Dermis blood vessel endothelial cell (primary cell): Measurements from ENCODE around the gene AADACL4. TPM values are rescaled to one million over a fixed set of nuclear protein-coding genes. Genes with fewer than 3 reads are reported as not detected.
"Not testable (repeated sequence)": the region's sequence is repeated elsewhere in the genome, so short reads cannot be mapped to it uniquely, and the experiment has no call there.

ENCODE experiments used
- DNase-seq: peaks from one replicate; pipeline ENCODE4 v3.0.0; 2010
- total RNA-seq: library from RNA; depleted of rRNA; stranded (reverse); fragments of >200 nt; gene quantifications from 2 replicates; pipeline ENCODE4 v1.2.3, GENCODE V29; 2014

The AADACL4 gene
- total RNA-seq, 1 donor from 2014 or later: not detected

DNA sequence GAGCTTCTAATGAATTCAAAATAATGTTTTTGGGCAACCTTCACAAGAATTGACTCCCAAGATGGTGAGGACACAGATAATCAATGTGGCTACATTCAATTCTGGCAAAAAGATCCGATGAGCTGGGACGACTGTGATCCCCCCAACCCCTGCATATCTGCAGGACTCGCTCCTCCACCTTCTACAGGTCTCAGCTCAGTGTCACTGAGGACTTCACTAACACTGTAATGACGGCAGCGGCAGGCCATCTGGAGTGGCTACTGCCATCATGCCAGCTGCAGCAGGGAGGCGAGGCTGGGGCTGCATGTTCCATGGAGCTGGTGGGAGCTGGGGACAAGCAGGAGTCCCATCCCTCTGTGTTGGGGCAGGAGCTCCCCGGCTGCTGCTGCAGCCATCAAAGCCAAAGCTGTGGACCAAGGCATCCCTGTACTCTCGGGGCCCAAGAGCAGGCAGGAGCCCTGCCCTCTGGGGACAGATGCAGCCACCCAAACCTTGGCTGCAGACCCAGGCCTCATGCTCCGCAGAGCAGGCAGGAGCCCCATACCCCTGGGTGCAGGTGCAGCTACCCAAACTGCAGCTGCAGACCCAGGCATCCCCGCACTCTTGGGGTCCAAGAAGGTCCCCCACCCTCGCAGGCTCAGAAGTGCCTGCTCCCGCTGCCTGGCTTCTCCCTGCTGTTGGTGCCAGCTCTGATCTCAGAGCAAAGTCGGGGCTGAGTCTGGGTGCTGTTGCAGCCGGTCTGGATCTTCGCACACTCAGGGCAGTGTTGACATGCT is 13.7 kb upstream of the AADACL4 start:
- no peak for DNase-seq

DNA sequence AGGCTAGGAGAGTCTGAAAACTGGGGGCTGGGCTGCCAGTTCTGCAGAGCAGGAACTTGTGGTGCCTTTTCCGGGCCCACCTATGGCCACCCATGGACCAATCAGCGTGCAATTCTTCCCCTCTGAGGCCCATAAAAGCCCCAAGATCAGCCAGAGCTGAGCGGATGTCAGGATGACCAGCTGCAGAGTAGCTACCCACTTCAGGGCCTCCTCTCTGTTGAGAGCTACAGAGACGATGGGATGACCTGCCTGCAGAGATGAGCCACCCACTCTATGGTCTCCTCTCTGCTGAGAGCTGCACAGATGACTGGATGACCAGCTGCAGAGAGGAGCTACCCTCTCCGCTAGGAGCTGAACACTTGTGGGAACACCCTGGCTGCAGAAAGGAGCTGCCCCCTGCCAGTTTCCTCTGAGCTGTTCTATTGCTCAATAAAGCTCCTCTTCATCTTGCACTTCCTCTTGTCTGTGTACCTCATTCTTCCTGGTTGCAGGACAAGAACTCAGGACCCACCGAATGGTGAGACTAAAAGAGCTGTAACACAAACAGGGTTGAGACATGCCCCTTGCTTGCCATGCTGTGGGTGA is 12.8 kb upstream of the AADACL4 start:
- no peak for DNase-seq

DNA sequence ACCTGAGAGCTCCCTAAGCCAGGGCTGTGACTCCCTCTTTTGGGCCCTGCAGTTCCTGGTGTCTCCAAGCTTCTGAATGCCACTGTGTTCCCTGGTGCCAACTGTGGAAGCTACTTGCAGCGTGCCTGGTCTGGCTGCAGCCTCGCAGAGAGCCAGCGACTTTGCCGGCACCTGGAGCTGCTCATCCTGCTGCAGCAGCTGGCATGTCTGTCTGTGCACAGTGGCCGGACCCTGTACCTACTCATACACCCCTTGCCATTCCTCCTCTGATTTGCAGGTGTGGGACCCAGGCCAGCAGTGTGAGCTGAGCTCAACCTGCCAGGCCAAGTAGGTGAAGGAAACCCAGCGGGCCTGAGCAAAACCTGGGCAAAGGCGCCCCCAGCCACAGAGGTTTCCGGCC is 12.3 kb upstream of the AADACL4 start:
- no peak for DNase-seq

DNA sequence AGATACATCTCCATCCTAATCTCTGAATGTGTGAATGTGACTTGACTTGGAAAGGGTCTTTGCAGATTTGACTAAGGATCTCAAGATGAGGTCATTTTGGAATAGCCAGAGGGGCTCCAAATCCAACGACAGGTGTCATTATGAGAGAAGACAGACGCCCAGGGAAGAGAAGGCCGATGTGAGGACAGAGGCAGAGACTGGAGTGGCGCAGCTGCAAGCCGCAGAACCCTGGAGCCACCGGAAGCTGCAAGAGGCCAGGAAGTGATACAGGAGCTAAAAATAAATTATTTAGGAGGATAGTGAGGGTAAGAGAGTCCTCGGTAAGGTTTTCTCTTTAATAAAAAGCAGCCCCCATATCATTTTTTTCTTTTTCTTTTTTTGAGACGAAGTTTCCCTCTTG is 9.7 kb upstream of the AADACL4 start:
- DNase-seq: peak; percentile 34

DNA sequence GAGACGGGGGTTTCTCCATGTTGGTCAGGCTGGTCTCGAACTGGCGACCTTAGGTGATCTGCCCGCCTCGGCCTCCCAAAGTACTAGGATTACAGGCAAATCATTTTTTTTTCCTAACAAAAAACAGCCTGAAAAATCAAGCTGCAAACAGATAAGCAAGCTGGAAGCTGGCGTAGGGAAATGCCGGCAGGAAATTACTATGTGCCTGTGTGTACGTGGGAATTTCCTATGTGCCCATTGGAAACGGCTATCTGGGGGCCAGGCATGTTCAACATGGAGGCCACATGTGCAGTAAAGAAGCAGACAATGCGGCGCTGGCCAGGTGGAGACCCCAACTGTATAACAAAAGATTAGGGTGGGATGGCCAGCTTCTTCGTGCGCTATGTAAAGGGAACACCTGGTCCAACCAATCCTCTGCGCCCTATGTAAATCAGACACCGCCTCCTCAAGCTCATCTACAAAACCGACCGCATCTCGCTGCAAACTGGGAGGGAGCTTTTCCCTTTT is 9.1 kb upstream of the AADACL4 start:
- DNase-seq: peak; percentile 83

DNA sequence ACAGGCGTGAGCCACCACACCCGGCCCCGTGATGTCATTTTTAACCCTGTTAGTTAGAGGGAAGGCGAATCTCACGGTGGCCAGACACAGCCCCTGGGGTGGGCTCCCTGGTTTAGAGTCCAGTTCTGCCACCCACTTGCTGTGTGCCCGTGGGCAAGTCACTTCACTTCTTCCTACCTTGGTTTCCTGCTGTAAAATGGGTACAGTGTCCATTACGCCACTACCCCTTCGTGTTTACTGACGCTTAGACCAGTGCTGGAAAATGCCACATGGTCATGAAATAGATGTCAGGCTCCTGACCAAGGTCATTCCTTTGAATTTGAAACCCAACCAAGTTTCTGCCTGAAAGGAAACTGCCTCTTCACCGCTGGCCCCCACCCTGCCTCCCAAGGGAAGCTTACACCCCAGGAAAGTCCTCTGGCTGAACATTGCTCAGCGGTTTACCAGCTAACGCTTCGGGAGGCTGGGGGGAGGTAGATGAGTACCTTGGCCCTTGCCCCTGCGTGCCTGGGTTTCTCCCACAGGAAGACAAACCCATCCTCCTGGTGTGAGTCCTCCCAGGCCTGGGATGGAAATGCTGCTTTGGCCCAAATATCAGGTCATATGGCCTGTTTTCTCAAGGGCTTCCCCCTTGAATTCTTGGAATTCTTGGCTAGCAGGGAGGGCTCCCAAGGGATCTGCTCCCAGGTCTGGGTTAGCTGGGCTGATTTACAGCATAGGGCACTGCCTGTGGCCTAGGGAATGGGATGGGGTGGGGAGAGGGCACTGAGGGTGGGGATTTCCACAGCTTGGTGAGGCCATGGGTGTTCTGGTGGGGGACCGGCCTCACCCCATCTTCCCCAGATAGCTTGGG is 7.6 kb upstream of the AADACL4 start:
- peak; percentile 90 for DNase-seq

DNA sequence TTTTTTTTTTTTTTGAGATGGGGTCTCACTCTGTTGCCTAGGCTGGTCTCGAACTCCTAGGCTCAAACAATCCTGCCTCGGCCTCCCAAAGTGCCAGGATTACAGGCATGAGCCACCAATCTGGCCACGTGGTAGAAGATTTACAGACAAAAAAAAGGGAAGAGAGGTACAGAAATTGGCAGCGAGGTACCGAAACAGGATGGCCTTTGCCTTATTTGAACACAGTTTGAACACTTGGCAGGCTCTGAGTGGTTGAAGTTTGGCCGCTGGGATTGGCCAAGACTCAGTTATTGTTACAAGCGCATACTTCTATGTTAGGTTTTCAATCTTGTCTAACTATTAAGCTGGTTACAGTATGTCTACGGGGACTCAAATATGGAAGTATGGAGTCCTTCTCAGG is 6.2 kb upstream of the AADACL4 start:
- no peak for DNase-seq

DNA sequence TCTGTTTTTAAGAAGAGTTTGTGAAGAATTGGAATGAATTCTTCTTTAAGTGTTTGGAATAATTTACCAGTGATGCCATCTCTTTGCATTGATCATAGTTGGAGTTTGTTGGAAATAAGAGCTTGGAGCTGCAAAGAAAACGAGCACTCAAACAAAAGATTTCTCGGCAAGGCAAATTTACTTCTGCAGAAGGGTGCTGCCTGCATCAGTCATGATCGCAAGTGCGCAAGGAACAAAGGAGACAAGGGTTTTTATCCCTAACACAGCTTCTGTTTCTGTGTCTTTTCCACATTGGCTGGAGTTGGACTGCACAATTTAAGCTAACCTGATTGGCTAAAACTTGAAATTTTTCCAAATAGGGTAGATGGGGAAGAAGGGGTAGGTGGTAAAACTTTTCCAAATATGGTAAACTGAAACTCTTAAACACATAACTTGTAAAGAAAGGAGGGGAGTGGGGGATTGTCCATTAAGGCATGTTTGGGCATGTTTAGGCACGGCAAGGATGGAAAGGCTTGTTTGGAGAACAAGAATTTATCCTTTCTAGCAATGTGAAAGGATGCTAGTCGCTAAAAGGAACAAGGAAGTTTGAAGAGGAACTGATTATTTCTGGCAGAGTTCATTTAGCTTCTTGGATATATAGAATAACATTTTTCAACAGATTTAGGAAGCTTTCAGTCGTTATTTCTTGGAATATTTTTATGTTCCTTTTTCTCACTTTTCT is 3.5 kb upstream of the AADACL4 start:
- DNase-seq: peak; percentile 17

DNA sequence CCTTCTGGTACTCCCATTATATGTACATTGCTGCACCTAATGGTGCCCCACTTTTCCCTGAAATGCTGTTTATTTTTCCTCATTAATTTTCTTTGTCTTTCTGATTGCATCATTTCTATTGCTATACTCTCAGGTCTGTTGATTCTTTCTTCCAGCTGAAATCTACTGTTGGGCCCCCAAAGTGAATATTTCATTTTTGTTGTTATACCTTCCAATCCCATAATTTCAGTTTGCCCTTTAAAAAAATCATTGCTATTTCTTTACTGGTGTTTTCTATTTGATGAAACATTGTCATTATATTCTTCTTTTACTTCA is 3.0 kb upstream of the AADACL4 start:
- no peak for DNase-seq

DNA sequence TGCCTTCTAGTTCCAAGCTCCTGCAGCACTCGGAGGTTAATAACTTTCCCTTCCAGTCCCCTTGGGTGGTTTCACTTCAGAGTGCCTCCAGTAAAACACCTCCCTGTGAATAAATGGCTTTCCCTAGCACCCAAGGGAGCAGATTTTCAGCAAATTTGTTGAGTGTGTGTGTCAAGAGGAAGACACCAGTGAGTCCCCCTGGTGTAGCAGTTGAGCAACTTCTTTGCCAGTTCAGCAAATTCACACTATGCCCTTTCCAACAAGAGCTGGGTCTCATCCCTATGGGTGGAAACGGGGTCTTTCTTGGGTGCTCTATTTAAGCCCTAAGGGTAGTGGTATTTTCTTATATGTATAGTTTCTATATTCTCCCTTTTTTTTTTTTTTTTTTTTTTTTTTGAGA is 806 bp upstream of the AADACL4 start:
- no peak for DNase-seq

DNA sequence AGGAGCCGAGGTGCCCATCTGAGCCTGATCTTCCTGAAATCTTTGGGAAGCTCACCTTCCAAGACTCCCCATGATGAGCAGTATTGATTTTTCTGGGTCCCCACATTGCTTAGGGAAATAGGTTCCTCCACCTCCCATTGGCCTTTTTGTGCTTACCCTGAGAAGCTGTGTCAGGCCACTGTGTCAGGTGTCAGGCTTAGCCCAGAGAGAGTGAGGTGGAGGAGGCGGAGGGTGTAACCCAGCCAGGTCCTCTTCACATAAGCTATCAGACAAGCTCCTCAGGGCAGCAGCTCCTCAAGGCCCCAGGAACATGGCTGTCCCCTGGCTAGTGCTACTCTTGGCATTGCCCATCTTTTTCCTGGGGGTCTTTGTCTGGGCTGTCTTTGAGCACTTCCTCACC is 352 bp downstream of the AADACL4 start:
- DNase-seq: no peak

DNA sequence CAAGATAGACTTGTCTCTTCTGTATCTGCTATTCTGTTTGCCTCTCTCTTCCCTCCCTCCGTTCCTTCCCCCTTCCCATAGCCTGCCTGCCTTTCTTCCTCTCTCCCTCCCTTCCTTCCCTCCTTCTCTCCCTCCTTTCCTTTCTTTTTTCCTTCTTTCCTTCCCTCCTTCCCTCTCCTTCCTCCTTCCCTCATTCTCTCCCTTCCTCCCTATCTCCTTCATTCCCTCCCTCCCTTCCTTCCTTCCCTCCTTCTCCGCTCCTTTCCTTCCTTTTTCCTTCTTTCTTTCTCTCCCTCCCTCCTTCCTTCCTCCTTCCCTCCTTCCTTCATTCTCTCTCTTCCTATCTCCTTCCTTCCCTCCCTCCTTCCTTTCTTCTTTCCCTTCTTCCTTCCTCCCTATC is 944 bp downstream of the AADACL4 start:
- DNase-seq: no peak

DNA sequence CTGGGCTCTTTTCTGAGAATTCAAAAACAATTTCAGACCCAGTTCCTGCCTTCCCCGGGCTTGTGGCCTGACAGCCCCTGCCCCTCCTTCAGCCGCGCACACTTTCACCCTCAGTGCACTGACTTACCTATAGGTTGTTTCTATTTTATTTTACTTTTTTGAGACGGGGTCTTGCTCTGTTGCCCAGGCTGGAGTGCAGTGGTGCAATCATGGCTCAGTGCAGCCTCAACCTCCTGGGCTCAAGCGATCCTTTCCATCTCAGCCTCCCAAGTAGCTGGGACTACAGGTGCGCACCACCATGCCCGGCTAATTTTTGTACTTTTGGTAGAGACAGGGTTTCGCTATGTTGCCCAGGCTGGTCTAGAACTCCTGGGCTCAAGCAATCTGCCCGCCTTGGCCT is 1.5 kb downstream of the AADACL4 start:
- not testable (repeated sequence) for DNase-seq

DNA sequence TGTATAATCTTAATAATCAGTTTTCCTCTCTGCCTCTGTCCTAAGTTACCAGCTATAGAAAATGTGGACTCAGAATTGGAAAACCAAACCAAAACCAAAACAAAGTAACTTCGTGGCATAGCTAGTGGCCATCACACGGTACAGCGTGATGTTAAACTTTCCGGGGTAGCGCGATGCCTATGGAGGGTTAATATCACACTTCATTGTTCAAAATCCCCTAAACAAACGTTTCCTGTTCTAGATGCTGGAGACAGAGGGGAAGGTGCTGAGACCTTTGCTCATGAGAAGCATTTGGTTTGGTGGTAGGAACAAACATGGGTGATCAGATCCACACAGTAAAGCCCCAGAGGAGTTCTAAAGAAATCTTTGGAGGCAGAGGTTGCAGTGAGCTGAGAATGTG is 4.9 kb downstream of the AADACL4 start:
- DNase-seq: no peak

DNA sequence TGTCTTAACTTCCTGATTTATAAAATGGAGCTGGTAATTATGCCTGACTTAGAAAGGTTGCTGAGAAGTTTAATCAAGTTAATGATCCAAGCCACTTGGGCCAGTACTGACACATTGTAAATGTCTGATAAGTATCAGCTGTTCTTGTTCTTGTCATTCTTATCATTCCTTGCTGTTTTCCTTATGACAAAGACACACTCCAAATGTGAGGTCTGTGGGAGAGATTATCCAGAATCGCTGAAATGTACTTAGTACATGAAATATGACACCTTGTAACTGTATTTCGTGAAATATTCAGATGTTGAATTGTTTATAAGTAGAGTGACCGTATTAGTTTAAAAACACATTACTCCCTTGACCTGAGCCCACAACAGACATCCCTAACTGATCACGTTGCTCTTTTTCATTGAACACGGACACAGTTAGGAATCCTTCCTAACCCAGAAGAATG is 6.1 kb downstream of the AADACL4 start:
- no peak for DNase-seq

DNA sequence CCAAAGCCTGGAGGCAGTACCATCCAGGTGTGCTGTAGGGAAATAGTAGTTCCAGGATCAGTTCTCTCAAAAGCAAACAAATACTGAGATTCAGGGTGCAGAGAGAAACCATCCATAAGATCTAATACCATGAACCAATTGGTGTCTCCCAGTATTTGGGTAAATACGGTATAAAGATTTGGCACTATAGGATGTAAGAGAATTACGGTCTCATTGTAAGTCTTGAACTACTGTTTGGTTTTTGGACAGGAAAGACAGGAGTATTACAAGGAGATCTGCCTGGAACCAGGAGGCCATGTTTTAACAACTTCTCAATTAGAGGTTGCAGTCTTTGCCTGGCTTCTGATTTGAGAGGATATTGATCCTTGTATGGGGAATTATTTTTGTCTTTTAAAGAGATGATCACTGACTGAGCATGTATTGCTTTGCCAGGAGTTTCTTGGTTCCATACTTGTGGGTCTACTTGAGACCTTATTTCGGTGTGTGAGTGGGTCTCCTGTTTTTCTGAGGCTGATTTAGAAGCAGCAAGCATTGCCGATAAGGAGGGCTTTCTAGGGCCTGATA is 10.2 kb downstream of the AADACL4 start:
- DNase-seq: peak; percentile 41

DNA sequence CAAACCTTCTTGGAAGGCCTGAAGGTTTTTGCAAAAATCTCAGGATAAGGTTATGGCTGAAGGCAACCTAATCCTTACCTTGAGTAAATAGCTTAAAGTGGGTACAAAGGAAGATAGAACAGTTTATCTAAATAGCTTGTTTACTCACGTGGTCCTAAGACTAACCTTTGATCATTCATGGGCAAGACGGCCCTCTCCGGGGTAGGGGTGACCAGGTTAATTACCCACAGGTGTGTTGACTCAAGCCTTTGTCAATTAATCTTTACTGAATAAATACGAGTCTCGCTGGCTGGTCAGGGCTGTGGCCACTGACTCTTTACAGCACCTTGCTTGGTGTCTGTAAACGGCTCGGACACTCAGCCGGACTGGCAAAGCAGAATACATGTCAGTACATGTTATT is 10.8 kb downstream of the AADACL4 start:
- no peak for DNase-seq

DNA sequence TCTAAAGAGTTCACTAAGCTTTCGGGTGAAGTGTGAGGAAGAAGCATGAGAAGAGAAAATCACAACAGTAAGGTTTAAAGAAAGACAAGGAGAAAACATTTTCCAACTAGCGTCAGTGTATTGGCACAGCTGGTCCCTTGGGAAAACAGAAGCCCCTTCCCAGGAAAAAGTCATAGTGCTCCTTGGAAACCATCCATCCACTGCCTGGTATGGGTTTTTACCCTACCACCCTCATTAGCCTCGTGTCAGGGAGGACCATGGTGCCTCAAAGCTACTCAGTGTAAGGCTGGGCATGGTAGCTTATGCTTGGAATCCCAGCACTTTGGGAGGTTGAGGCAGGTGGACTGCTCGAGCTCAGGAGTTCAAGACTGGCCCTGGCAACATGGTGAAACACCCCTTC is 12.7 kb downstream of the AADACL4 start:
- DNase-seq: no peak

DNA sequence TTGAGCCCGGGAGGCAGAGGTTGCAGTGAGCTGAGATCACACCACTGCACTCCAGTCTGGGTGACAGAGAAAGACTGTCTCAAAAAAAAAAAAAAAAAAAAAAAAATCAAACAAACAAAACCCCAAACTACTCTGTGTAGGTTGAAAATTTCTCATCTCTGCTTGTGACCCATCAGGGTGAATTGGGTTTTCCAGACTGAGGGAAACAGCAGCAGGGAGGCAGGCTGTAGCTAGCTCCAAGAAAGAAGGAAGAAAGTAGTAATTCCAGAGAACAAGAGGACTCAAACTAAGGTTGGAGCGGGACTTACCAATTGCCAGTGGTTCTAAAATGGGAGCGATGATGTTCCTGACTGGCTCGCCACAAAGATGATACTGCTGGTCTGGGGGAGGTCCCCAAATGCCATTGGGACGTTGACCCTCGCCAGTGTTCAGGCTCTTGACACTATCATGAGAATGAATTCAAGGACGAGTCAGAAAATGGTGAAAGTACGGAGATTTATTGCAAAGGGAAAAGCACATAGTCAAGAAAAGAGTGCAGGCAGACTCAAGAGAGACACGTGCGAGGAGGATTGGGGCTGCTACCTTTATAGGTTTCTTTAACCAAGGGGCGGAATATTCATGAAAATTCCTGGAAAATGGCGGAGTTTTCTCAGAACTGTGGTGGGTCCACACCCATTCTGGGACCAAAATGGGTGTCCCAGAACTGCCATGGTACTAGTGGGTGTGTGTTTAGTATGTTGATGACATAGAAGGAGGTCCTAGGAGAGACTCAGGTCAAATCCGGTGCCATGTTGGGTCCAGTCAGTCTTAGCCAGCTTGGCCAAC is 13.4 kb downstream of the AADACL4 start:
- DNase-seq: no peak

DNA sequence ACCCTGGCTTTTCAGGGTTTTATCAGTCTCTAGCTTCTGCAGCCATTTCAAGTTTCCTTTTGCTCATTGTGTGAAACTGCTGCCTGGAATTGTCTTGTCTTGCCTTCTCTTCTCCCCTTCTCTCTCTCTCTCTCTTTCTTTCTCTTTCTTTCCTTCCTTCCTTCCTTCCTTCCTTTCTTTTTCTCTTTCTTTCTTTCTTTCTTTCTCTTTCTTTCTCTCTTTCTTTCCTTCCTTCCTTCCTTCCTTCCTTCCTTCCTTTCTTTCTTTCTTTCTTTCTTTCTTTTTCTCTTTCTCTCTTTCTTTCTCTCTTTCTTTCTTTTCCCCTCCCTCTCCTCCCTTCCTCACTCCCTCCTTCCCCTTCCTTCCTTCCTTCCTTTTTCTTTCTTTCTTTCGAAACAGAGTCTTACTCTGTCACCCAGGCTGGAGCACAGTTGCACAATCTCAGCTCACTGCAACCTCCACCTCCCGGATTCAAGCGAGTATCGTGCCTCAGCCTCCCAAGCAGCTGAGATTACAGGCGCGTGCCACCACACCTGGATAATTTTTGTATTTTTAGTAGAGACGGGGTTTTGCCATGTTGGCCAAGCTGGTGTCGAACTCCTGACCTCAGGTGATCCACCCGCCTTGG is 14.1 kb downstream of the AADACL4 start:
- DNase-seq: not testable (repeated sequence)
